GM06990 (cell line): ENCODE results near the gene BCAS4.

Experiments used
- DNase-seq: peaks from one replicate; pipeline ENCODE4 v3.0.0-alpha.2; 2011; ENCODE audit not compliant: insufficient read length; ENCODE audit errors: extremely low read depth
- H3K27me3 ChIP-seq: replicated peaks from 2 replicates; pipeline ENCODE4 v1.6.0; 2011; ENCODE audit warnings: low read length; ENCODE audit not compliant: control insufficient read depth, insufficient read depth
- H3K36me3 ChIP-seq: 2 replicates; pipeline ENCODE4 v1.5.1; 2011; ENCODE audit warnings: low read length; ENCODE audit not compliant: control insufficient read depth, insufficient read depth
- H3K4me3 ChIP-seq: replicated peaks from 2 replicates; pipeline ENCODE4 v1.5.1; 2011; ENCODE audit warnings: low read depth, mild to moderate bottlenecking, control low read depth, low read length
- TF ChIP-seq, protein P1 (sequence below): IDR thresholded peaks from 2 replicates; pipeline ENCODE4 v1.5.1; 2011; ENCODE audit warnings: low read length, control low read depth, mild to moderate bottlenecking, inconsistent platforms; ENCODE audit not compliant: insufficient read depth, poor library complexity, severe bottlenecking

The BCAS4 gene

GRCh38 chr20:50794846-50795634 is at the start of gene BCAS4:
TSS of gene BCAS4 (plus strand) at chr20:50795061. CDS start at chr20:50795084, 23 bp downstream.
- peak; percentile 95 for DNase-seq
- H3K27me3 ChIP-seq, result no peaks in the 10 kb centered on the region
- H3K4me3 ChIP-seq, result peak within 1 kb of the TSS; percentile 95
- TF ChIP-seq, protein P1, sequence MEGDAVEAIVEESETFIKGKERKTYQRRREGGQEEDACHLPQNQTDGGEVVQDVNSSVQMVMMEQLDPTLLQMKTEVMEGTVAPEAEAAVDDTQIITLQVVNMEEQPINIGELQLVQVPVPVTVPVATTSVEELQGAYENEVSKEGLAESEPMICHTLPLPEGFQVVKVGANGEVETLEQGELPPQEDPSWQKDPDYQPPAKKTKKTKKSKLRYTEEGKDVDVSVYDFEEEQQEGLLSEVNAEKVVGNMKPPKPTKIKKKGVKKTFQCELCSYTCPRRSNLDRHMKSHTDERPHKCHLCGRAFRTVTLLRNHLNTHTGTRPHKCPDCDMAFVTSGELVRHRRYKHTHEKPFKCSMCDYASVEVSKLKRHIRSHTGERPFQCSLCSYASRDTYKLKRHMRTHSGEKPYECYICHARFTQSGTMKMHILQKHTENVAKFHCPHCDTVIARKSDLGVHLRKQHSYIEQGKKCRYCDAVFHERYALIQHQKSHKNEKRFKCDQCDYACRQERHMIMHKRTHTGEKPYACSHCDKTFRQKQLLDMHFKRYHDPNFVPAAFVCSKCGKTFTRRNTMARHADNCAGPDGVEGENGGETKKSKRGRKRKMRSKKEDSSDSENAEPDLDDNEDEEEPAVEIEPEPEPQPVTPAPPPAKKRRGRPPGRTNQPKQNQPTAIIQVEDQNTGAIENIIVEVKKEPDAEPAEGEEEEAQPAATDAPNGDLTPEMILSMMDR, result peak; percentile 50
- H3K36me3 ChIP-seq, result no peaks in the 10 kb centered on the region

GRCh38 chr20:50745634-50746137 is 49.2 kb upstream of the BCAS4 start:
- no peaks in the 10 kb centered on the region for H3K27me3 ChIP-seq
- no peak for DNase-seq
- TF ChIP-seq, protein P1, result no peak
- H3K36me3 ChIP-seq, result no peaks in the 10 kb centered on the region
- H3K4me3 ChIP-seq, result no peak overlapping the region

- Histone ChIP-seq H3K4me3 (no peak overlapping the region), H3K36me3 (no peaks in the 10 kb centered on the region), H3K27me3 (no peaks in the 10 kb centered on the region)
- DNase-seq, result no peak
- TF ChIP-seq, protein P1, result no peak
Measured at GRCh38 chr20:50746138-50746940, 48.5 kb upstream of the BCAS4 start.

DNA sequence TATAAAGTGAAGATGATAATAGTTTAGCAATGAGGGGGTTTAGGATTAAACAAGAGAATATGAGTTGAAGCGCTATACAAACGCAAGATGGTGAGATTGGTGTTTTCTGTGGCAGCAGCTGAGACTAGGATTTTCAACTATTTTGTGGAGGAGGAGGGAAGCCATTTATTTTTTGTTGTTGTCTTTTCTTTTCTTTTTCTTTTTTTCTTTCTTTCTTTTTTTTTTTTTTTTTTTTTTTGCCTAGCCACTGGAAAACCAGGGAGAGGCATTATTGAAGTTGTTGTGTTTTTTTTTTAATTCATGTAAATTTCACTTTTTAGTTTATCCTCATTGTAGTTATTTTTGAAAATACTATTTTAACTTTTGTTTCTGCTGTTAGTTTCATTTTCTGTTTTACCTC is 47.6 kb upstream of the BCAS4 start:
- Histone ChIP-seq H3K36me3 (no peaks in the 10 kb centered on the region), H3K27me3 (no peaks in the 10 kb centered on the region), H3K4me3 (no peak overlapping the region)
- TF ChIP-seq, protein P1, result no peak
- DNase-seq, result no peak

DNA sequence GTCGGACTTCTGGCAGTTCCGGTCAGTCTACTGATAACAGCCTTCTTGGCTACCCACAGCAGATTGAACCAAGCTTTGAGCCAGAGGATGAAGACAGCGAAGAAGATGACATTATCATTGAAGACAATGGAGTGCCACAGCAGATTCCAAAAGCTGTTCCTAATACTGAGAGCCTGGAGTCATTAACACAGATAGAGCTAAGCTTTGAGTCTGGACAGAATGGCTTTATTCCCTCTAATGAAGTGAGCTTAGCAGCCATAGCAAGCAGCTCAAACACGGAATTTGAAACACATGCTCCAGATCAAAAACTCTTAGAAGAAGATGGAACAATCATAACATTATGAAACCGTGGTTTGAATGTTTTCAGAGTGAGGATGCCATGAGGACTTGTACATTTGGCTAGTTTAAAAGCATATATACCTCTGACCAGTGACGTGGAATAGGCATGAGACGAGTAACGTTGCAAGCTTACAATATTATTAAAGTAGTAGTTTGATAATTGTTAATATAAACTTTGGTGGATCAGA is 44.7 kb upstream of the BCAS4 start:
- Histone ChIP-seq H3K27me3 (no peaks in the 10 kb centered on the region), H3K4me3 (no peak overlapping the region), H3K36me3 (no peaks in the 10 kb centered on the region)
- TF ChIP-seq, protein P1, result no peak
- no peak for DNase-seq
